ENCODE results near the gene MAP1LC3A.

MAP1LC3A gene

DNA sequence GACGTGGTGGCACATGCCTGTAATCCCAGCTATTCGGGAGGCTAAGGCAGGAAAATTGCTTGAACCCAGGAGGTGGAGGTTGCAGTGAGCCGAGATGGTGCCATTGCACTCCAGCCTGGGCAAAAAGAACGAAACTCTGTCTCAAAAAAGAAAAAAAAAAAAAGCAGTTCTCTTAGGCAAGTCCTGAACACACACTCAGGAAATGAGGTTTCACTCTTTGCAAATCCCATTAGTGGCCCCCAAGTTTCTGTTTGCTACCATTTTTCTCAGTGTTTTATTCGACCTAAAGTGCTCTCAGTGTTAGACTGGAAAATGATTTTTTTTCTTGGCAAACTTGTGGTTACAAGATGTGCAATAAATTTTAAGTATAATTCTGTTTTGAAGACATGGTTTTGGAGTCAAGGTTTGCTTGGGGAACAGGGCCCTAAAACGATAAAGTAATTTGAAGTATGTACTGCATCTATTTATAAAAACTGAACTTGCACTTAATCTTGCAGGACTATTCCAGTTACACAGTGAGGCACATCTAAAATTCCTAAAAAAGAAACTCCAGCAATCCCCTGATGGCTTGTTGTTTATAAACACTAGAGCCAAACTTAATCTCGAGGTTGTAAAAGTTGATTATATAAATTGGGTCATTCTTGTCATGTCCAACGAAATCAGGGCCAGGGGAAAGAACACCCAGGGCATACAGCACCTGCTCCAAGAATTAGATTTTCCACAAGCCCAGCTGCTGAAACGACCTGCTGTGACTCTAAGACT, 42.6 kb downstream of the MAP1LC3A start:
- in situ Hi-C loops (cut with MboI; ENCODE audit: low sequenced_read_pairs, unreplicated experiment), result no loop called here
- DNase-seq (ENCODE audit: low spot score), result no peak
- TF ChIP-seq, protein P1, sequence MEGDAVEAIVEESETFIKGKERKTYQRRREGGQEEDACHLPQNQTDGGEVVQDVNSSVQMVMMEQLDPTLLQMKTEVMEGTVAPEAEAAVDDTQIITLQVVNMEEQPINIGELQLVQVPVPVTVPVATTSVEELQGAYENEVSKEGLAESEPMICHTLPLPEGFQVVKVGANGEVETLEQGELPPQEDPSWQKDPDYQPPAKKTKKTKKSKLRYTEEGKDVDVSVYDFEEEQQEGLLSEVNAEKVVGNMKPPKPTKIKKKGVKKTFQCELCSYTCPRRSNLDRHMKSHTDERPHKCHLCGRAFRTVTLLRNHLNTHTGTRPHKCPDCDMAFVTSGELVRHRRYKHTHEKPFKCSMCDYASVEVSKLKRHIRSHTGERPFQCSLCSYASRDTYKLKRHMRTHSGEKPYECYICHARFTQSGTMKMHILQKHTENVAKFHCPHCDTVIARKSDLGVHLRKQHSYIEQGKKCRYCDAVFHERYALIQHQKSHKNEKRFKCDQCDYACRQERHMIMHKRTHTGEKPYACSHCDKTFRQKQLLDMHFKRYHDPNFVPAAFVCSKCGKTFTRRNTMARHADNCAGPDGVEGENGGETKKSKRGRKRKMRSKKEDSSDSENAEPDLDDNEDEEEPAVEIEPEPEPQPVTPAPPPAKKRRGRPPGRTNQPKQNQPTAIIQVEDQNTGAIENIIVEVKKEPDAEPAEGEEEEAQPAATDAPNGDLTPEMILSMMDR (IDR thresholded peaks at IDR 0.05; ENCODE audit: borderline replicate concordance, control extremely low read depth, extremely low read depth, insufficient read depth, missing control alignments), result no peak

DNA sequence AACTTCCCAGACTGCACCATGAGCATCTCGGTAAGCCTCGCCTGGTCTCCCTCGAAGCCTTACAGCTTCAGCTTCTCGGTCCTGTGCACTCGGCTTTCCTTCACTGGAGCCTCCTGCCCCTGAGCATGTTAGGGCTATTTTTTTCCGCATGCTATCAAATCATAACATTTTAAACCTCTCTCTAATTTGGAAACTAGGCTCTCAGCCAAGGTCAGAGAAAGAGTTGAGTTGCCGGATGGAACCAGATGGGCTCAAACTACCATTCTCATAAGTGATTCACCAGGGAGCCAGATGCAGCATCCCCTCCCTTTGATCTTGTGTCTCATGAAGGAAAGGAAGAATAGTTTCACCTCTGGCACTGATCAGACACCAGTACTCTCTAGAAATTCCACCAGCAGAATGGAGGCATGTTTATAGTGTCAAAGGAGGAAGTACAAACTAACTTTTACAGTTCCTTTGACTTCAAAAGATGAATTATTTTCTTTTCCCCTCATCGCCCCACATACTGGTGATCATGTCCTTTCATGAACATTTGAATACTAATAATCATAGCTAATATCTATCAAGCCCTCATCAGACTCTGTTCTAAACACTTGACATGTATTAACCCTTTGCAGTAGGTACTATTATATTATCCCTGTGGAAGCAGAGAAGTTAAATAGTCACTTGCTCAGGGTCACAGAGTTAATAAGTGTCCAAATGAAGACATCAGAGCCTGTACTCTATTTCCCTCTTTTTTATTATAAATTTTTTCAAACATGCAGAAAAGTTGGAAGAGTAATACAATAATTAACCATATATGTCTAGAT, 46.7 kb downstream of the MAP1LC3A start:
- in situ Hi-C loops (cut with MboI; ENCODE audit: low sequenced_read_pairs, unreplicated experiment), result no loop called here
- no peak for DNase-seq (ENCODE audit: low spot score)
- TF ChIP-seq, protein P1 (IDR thresholded peaks at IDR 0.05; ENCODE audit: borderline replicate concordance, control extremely low read depth, extremely low read depth, insufficient read depth, missing control alignments), result no peak

DNA sequence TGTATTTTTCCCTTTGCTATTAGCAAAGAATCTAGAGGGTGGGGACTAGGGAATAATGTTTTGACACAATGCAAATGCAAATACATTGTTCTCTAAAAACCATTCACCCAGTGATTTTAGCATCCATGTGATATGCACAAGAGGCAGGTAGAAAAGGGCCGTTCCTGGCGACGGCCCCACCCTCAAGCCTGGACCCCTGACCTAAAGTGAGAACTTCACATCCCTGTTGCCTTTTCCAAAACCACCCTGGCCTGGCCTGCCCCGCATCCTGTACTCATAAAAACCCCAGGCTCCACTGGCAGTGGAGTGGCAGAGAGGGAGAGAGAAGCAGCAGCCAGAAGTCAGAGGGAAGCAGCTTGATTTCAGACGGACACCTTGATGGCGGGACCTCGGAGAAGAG, 48.5 kb downstream of the MAP1LC3A start:
- no peak for DNase-seq (ENCODE audit: low spot score)
- in situ Hi-C loops (cut with MboI; ENCODE audit: low sequenced_read_pairs, unreplicated experiment), result no loop called here
- TF ChIP-seq, protein P1 (IDR thresholded peaks at IDR 0.05; ENCODE audit: borderline replicate concordance, control extremely low read depth, extremely low read depth, insufficient read depth, missing control alignments), result no peak

Data from GM13976 (cell line).